SHP77 treated with DMSO at 0.1 percent for 48 hours (cell line): ENCODE measurements around the gene C14orf180.

Source experiments
- DNase-seq: peaks from one replicate; lab custom pipeline; 2025; lab: John Stamatoyannopoulos, UW

Gene C14orf180

DNA sequence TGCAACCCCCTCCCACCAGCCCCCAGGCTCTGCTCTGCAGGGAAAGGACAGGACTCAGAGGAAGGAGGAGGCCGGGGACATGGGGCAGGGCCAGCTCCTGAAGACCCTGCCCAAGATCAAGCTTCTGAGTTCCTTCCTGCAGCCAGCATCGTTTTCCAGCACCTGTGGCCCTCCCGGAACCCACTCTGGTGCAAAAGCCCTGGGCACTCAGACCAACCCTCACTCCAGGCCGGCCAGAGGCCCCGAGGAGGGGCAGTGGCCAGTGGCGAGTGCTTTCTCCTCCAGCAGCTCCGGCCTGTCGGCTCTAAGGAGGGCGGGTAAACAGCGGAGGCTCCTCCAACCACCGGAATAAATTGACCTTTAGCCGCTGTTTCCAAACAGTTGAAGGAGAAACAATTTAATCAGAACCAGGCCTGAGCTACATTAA lies 14.2 kb downstream of the C14orf180 start:
- no peak for DNase-seq

DNA sequence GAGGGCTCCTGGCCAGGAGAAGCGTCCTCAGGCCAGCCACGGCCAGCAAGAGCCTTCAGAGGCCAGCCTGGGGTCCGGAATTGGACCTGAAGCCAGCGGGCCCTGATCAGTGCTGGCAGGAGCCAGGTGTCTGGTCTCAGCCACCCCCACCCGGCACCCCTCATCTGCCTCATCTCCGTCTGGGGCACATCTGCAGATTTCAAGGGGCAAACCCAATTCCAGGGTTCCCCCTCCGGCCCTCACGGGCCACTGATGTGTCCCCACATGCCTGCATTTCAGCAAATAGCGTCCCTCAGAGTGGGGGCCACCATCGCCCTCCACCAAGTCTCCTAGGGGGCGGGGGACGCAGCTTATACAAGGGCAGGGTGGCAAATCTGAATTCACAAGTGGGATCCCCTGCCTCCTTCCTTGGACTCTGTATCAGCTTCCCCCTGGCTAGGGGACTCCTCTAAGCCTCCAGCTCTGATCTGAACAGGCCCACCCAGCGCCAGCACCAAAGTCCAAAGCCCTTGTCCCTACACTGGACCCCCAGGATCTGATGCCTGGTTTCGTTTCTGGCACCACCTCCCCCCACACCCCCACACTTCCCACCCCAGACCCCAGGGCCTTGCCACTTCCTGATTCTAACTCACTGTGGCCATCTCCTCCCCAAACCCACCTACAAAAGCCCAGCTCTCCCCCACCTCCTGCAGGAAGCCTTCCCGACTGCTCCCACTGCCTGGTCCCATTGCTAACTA lies 14.9 kb downstream of the C14orf180 start:
- no peak for DNase-seq

- DNase-seq, result no peak
Observed at GRCh38 chr14:104595116-104595675, 15.6 kb downstream of the C14orf180 start.

DNA sequence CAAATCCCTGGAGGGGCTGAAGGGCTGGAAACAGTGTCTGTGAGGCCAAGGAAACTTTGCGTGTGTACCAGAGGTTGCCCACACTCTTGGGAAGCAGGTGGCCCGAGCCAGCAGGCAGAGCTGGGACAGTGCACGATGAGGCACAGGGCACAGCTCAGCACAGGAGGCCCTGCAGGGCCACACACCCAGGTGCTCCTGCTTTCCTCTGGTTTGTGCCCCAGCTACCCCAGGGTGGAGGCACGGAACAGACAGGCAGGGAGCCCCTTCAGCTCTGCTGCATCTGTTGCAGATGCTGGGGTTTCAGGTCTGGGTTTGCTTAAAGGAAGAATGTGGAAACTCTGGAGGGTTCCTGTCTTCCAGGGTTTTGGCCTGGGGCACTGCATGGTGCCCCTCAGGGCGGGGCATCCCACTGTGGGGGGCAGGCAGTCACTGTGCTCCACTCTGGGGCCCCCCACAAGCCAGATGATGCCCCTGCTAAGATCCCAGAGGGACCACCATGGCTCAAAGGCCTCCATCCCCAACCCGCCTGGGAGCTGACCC lies 16.4 kb downstream of the C14orf180 start:
- DNase-seq, result no peak

- no peak for DNase-seq
Observed at GRCh38 chr14:104596451-104596918, 16.9 kb downstream of the C14orf180 start.

DNA sequence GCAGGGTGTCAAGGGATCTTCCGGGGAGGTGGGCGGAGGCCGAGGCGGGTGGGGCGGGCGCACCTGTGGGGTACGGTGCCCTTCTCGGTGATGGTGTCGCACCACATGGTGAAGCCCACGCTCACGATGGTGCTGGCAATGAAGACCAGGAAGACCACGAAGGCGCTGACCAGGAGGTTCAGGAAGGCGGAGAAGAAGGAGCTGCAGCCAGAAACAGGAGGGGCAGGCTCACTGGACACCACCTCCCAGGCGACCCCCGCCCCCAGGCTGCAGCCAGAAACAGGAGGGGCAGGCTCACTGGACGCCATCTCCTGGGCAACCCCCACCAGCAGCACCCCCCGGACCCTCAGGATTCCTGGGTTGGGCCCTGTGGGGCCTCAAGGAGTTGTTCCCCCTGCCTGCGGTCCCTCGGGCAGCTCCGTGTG lies 17.4 kb downstream of the C14orf180 start:
- no peak for DNase-seq

GRCh38 chr14:104597576-104597975 lies 18.0 kb downstream of the C14orf180 start:
- no peak for DNase-seq

DNA sequence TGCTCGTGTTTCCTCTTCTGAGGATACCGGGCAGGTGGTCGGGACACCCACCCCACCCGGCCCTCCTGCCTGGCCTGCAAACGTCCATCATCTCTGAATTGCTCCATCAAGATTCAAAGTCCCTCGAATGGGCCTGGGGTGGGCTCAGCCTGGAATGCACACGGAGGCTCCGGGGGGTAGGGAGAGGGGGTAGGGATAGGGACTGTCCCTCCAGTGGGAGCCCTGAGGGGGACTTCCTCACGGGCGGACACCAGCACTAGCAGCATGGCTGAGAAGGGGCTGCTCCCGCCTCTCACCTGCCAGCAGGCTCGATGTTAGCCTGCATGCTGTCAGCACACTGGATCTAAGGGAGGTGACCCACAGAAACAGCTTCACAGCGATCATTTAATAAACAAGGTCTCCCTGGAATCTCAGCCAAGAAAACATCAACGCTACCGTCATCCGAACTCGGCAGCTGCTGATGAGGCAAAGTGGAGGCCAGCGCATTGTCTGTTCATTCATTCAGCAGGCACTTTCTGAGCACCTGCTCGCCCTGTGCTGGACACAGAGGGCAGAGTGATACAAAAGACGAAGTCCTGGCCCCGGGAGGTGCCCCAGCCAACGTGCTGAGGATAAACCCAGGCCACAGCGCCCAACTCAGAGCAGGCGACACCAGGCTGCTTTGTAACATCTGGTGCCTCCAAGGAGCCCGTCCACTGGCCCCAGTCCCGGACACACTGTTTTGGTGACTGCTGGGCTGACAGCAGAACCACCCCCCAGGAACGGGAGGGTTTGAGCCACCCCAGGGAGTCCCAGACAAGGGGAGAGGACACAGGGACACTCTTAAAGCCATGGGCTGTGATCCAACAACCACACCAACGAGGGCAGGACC lies 18.7 kb downstream of the C14orf180 start:
- peak; percentile 74 for DNase-seq

- DNase-seq, result no peak
Observed at GRCh38 chr14:104598910-104599273, 19.3 kb downstream of the C14orf180 start.

DNA sequence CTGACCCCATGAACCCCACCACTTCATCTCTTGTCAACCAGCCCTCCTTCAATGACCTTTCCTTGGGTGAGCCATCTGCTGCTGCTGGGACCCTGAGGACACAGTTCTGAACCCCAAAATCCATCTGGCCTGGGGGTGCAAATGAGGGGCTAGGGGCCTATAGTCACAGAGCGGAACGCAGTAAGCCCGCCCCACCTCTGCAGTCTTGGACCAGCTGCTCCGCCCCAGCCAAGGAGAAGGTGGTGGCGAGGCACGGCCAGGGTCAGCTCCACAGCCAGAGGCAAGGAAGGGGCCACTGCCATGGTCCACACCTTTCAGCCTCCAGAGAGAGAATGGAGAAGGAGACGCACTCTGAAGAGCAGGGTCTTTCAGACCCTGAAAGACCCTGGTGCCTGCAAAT lies 19.9 kb downstream of the C14orf180 start:
- no peak for DNase-seq

DNA sequence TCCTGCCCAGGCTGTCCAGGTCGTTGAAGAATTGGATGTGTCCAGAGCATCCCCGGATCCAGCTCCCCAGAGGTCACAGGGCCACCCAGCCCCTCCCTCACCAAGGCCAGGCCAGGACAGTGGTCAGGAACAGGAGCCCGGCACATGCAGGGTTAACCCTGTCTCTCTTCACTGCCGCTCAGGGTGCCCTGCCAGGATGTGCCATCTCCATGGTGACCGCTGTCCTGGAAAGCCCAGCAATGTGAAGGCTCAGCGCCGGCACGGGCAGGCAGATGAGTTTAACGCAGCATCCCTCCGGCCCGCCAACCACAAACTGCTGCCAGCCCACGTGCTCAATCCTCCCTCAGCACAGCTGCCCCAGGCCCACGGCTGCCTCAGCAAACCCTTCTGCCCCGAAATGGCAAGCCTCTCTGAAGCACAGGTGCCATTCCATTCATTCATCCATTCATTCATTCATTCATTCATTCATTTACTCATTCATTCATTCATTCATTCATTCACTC lies 20.6 kb downstream of the C14orf180 start:
- DNase-seq, result peak; percentile 27

- no peak for DNase-seq
Observed at GRCh38 chr14:104600805-104601204, 21.2 kb downstream of the C14orf180 start.

DNA sequence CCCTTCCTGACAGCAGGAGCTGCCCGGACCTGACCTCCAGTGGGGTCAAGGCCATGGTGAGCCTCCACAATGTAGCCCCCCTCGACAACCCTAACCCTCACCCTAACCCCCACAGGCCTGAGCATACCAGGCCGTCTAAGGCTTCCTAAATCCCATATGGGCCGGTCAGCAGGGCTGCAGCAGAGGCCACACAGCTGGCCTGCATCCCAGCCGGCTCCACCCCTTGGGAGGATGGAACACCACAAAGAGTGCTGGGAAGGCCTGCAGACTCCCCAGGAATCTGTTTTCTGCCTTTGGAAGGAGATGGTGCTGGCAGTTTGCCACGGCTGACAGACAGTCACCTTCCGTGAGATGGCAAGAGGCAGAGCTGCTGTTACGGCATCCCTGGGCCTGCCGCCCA lies 22.2 kb downstream of the C14orf180 start:
- DNase-seq, result no peak

GRCh38 chr14:104602315-104602932 lies 22.9 kb downstream of the C14orf180 start:
- no peak for DNase-seq

DNA sequence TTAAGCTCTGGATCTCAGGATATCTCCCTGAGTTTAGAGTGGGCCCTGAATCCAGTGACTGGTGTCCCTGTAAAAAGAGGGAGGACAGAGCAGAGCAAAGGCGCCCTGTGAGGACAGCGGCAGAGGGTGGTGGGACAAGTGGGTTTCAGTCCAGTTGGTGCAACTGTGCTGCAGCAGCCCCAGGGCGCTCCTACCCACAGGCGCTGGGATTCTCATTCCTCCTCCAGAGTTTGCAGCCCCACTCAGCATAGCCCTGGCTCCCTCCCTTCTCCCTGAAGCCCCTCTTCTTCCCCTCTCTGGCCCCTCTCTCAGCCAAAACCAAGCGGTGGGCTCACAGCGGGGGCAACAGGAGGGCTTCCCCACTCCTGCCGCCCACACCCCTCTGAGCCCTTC lies 23.4 kb downstream of the C14orf180 start:
- DNase-seq, result no peak

GRCh38 chr14:104603711-104604401 lies 24.3 kb downstream of the C14orf180 start:
- DNase-seq, result no peak

- no peak for DNase-seq
Observed at GRCh38 chr14:104604458-104605449, 25.2 kb downstream of the C14orf180 start, which contains the start of gene TMEM179. TSS of gene TMEM179 (minus strand) at chr14:104604772. CDS start at chr14:104604741, 31 bp downstream.

GRCh38 chr14:104609666-104610065 lies 30.1 kb downstream of the C14orf180 start:
- DNase-seq, result no peak

DNA sequence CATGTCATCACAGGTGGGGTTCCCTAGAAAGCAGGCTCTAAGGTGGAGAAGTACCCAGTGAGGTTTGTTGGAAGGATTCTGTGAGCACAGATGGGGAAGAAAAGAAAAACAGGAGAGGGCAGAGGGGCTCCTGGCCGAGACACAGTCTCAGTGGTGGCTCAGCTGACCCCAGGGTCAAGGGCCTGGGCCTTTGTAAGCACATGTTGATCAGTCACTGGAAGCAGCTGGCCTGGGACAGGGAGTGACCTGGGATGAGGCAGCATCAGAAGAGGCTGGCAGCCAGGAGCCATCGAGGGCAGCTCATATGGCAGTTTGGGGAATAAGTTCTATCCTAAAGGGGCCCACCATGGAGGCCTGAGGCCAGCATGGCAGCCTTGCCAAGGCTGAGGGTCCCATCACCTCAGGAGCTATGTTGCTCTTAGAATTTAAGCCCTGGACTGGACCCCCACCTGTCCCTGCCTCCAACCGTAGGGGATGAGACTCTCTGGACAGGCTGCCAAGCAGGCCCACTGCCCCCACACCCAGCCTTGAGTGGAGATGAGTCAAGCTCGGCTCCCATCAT lies 31.3 kb downstream of the C14orf180 start:
- no peak for DNase-seq

GRCh38 chr14:104611881-104612280 lies 32.3 kb downstream of the C14orf180 start:
- DNase-seq, result no peak
